IPS DF 4.7 (cell line): ENCODE measurements around the gene IL1B.

Experiments used
- DNase-seq: peaks from one replicate; pipeline ENCODE4 v3.0.0-alpha.2; 2013; ENCODE audit warnings: low spot score; ENCODE audit errors: extremely low read depth

IL1B gene

GRCh38 chr2:112829961-112830681 lies 6.5 kb downstream of the IL1B start:
- no peak for DNase-seq

GRCh38 chr2:112829101-112829960 lies 7.2 kb downstream of the IL1B start:
- no peak for DNase-seq

GRCh38 chr2:112828251-112828691 lies 8.3 kb downstream of the IL1B start:
- no peak for DNase-seq

GRCh38 chr2:112827604-112828185 lies 8.9 kb downstream of the IL1B start:
- DNase-seq = no peak

GRCh38 chr2:112827009-112827408 lies 9.6 kb downstream of the IL1B start:
- no peak for DNase-seq

GRCh38 chr2:112825706-112826105 lies 10.9 kb downstream of the IL1B start:
- DNase-seq = no peak

GRCh38 chr2:112824694-112825085 lies 11.9 kb downstream of the IL1B start:
- DNase-seq = no peak

GRCh38 chr2:112821682-112822081 lies 14.9 kb downstream of the IL1B start:
- DNase-seq = no peak

- DNase-seq = no peak
These were observed 15.4 kb downstream of the IL1B start for GRCh38 chr2:112821142-112821541.

GRCh38 chr2:112820343-112820742 lies 16.2 kb downstream of the IL1B start:
- DNase-seq = no peak

GRCh38 chr2:112819081-112819480 lies 17.5 kb downstream of the IL1B start:
- no peak for DNase-seq

- no peak for DNase-seq
These were observed 18.3 kb downstream of the IL1B start for GRCh38 chr2:112818094-112818902.

- no peak for DNase-seq
These were observed 19.4 kb downstream of the IL1B start for GRCh38 chr2:112817082-112817689.

- DNase-seq = peak; percentile 25
These were observed 22.3 kb downstream of the IL1B start for GRCh38 chr2:112814278-112814677.

- no peak for DNase-seq
These were observed 23.2 kb downstream of the IL1B start for GRCh38 chr2:112813280-112813966.

- no peak for DNase-seq
These were observed 24.0 kb downstream of the IL1B start for GRCh38 chr2:112812318-112813267.

- no peak for DNase-seq
These were observed 24.7 kb downstream of the IL1B start for GRCh38 chr2:112811841-112812306.

- no peak for DNase-seq
These were observed 25.2 kb downstream of the IL1B start for GRCh38 chr2:112811276-112811831.

GRCh38 chr2:112809112-112809511 lies 27.5 kb downstream of the IL1B start:
- DNase-seq = no peak
